Neural cell (in vitro differentiated cells): ENCODE measurements around the gene SCN3B. TPM values are rescaled to one million over a fixed set of nuclear protein-coding genes. Genes with fewer than 3 reads are reported as not detected.
"Not testable (repeated sequence)": the region's sequence is repeated elsewhere in the genome, so short reads cannot be mapped to it uniquely, and the experiment has no call there.

Experiments
- H2AFZ ChIP-seq: fragments of 200-600, 300-800 bp; sonication (generic), shearing (Covaris generic); 2 replicates; pipeline ENCODE4 v1.6.0; 2014; ENCODE audit warnings: low read depth, mild to moderate bottlenecking, antibody characterized with exemption, low read length, moderate library complexity
- H3F3A ChIP-seq: fragments of 200-600 bp; shearing (Covaris generic); 2 replicates; pipeline ENCODE4 v1.6.1; 2016; ENCODE audit warnings: mild to moderate bottlenecking, moderate library complexity, mixed read lengths, antibody characterized with exemption, low read length; ENCODE audit not compliant: insufficient read depth, poor library complexity, severe bottlenecking
- H3K27ac ChIP-seq: fragments of 200-600, 300-800 bp; sonication (generic), shearing (Covaris generic); 2 replicates; pipeline ENCODE4 v1.5.1; 2014; ENCODE audit warnings: mild to moderate bottlenecking, low read length, moderate library complexity
- H3K27me3 ChIP-seq: fragments of 300-800, 200-600 bp; sonication (generic), shearing (Covaris generic); 2 replicates; pipeline ENCODE4 v1.6.0; 2014; ENCODE audit warnings: mild to moderate bottlenecking, low read depth, low read length, moderate library complexity; ENCODE audit not compliant: insufficient read depth
- H3K36me3 ChIP-seq: fragments of 300-800, 200-600 bp; sonication (generic), shearing (Covaris generic); 2 replicates; pipeline ENCODE4 v1.5.1; 2014; ENCODE audit warnings: mild to moderate bottlenecking, antibody characterized with exemption, low read length, moderate library complexity; ENCODE audit not compliant: insufficient read depth
- H3K4me2 ChIP-seq: fragments of 300-800, 200-600 bp; sonication (generic), shearing (Covaris generic); 2 replicates; pipeline ENCODE4 v1.6.0; 2014; ENCODE audit warnings: mild to moderate bottlenecking, low read length
- H3K4me3 ChIP-seq: fragments of 300-800, 200-600 bp; sonication (generic), shearing (Covaris generic); 2 replicates; pipeline ENCODE4 v1.5.1; 2014; ENCODE audit warnings: mild to moderate bottlenecking, low read length, moderate library complexity
- H3K79me2 ChIP-seq: fragments of 200-600 bp; shearing (Covaris generic); replicated peaks from 2 replicates; pipeline ENCODE4 v1.6.0; 2014; ENCODE audit warnings: mild to moderate bottlenecking, low read length, moderate library complexity; ENCODE audit not compliant: insufficient read depth
- H3K9ac ChIP-seq: fragments of 300-800, 200-600 bp; sonication (generic), shearing (Covaris generic); 2 replicates; pipeline ENCODE4 v1.6.1; 2016; ENCODE audit warnings: mild to moderate bottlenecking, low read length, mixed read lengths
- H3K9me2 ChIP-seq: fragments of 200-600 bp; shearing (Covaris generic); 2 replicates; pipeline ENCODE4 v1.6.1; 2016; ENCODE audit warnings: mild to moderate bottlenecking, low read length, mixed read lengths; ENCODE audit not compliant: insufficient read depth
- H3K9me3 ChIP-seq: fragments of 200-600, 300-800 bp; sonication (generic), shearing (Covaris generic); 2 replicates; pipeline ENCODE4 v1.6.1; 2016; ENCODE audit warnings: mild to moderate bottlenecking, mixed run types, low read length, moderate library complexity, mixed read lengths
- H4K20me1 ChIP-seq: fragments of 200-600 bp; shearing (Covaris generic); 2 replicates; pipeline ENCODE4 v1.6.1; 2016; ENCODE audit warnings: mild to moderate bottlenecking, mixed run types; ENCODE audit not compliant: insufficient read depth
- EP300 ChIP-seq: fragments of 450-650 bp; conservative IDR thresholded peaks from 2 replicates; pipeline ENCODE4 v1.6.1; 2014; ENCODE audit warnings: antibody characterized with exemption, mild to moderate bottlenecking, moderate library complexity; ENCODE audit not compliant: poor library complexity, severe bottlenecking
- EZH2 ChIP-seq: fragments of 200-600, 300-800 bp; shearing (Covaris generic), sonication (generic); IDR thresholded peaks from 2 replicates; pipeline ENCODE4 v1.6.1; 2014; ENCODE audit warnings: antibody characterized with exemption, low read length, borderline replicate concordance, mild to moderate bottlenecking; ENCODE audit not compliant: insufficient read depth, poor library complexity, severe bottlenecking
- MXI1 ChIP-seq: fragments of 450-650 bp; conservative IDR thresholded peaks from 2 replicates; pipeline ENCODE4 v1.6.1; 2014; ENCODE audit warnings: antibody characterized with exemption, mild to moderate bottlenecking; ENCODE audit not compliant: poor library complexity, severe bottlenecking
- POLR2AphosphoS5 ChIP-seq: IDR thresholded peaks from 2 replicates; pipeline ENCODE4 v1.6.1; 2012
- RAD21 ChIP-seq: fragments of 450-650 bp; conservative IDR thresholded peaks from 2 replicates; pipeline ENCODE4 v1.6.1; 2014; ENCODE audit warnings: antibody characterized with exemption, mild to moderate bottlenecking, moderate library complexity
- SMC3 ChIP-seq: fragments of 450-650 bp; conservative IDR thresholded peaks from 2 replicates; pipeline ENCODE4 v1.6.1; 2014; ENCODE audit warnings: antibody characterized with exemption, mild to moderate bottlenecking, moderate library complexity; ENCODE audit not compliant: poor library complexity
- TAF1 ChIP-seq: IDR thresholded peaks from 2 replicates; pipeline ENCODE4 v1.6.1; 2012; ENCODE audit warnings: low read depth
- polyA plus RNA-seq: library from polyadenylated mRNA; depleted of rRNA; stranded (reverse); fragments of >200 nt; gene quantifications from 2 replicates; pipeline ENCODE4 v1.2.3, GENCODE V29; 2014
- TF ChIP-seq, protein P1 (sequence below): IDR thresholded peaks from 2 replicates; pipeline ENCODE4 v1.6.1; 2012; ENCODE audit warnings: borderline replicate concordance
- TF ChIP-seq, protein P2 (sequence below): fragments of 450-650 bp; IDR thresholded peaks from 2 replicates; pipeline ENCODE4 v1.5.1; 2014; ENCODE audit warnings: antibody characterized with exemption, mild to moderate bottlenecking, moderate library complexity; ENCODE audit not compliant: poor library complexity, severe bottlenecking

Gene SCN3B
- polyA plus RNA-seq, 1 donor from 2014 or later: 42.1 TPM

DNA sequence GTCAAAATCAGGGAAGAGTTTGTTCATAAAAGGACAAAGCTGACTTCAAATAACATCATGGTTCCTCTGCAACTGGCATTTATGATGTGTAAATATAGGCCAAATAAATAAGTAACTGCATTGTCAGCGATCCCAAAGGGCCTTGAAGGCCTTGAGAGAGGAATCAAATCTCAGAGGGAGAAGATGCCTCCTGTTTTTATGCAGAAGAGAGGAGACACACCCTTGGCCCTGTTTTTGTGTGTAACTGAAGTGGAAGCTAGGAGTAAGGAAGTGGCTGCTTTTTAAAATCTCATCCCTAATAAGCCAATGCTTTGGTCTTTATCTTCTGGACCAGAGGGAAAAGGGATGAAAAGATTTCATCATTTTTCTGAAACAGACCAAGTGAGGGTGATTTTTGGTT, 15.7 kb upstream of the SCN3B start:
- no peak overlapping the region for H3K4me2 ChIP-seq
- no peak overlapping the region for H2AFZ ChIP-seq
- no peaks in the 10 kb centered on the region for H4K20me1 ChIP-seq
- no peak overlapping the region for H3K4me3 ChIP-seq
- no peak overlapping the region for H3K9ac ChIP-seq
- H3K27ac ChIP-seq: no peak overlapping the region
- TF ChIP-seq EZH2 (no peak), EP300 (no peak), POLR2AphosphoS5 (no peak), MXI1 (no peak), RAD21 (no peak), SMC3 (no peak), TAF1 (no peak)
- TF ChIP-seq, protein P1, sequence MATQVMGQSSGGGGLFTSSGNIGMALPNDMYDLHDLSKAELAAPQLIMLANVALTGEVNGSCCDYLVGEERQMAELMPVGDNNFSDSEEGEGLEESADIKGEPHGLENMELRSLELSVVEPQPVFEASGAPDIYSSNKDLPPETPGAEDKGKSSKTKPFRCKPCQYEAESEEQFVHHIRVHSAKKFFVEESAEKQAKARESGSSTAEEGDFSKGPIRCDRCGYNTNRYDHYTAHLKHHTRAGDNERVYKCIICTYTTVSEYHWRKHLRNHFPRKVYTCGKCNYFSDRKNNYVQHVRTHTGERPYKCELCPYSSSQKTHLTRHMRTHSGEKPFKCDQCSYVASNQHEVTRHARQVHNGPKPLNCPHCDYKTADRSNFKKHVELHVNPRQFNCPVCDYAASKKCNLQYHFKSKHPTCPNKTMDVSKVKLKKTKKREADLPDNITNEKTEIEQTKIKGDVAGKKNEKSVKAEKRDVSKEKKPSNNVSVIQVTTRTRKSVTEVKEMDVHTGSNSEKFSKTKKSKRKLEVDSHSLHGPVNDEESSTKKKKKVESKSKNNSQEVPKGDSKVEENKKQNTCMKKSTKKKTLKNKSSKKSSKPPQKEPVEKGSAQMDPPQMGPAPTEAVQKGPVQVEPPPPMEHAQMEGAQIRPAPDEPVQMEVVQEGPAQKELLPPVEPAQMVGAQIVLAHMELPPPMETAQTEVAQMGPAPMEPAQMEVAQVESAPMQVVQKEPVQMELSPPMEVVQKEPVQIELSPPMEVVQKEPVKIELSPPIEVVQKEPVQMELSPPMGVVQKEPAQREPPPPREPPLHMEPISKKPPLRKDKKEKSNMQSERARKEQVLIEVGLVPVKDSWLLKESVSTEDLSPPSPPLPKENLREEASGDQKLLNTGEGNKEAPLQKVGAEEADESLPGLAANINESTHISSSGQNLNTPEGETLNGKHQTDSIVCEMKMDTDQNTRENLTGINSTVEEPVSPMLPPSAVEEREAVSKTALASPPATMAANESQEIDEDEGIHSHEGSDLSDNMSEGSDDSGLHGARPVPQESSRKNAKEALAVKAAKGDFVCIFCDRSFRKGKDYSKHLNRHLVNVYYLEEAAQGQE: no peak
- TF ChIP-seq, protein P2, sequence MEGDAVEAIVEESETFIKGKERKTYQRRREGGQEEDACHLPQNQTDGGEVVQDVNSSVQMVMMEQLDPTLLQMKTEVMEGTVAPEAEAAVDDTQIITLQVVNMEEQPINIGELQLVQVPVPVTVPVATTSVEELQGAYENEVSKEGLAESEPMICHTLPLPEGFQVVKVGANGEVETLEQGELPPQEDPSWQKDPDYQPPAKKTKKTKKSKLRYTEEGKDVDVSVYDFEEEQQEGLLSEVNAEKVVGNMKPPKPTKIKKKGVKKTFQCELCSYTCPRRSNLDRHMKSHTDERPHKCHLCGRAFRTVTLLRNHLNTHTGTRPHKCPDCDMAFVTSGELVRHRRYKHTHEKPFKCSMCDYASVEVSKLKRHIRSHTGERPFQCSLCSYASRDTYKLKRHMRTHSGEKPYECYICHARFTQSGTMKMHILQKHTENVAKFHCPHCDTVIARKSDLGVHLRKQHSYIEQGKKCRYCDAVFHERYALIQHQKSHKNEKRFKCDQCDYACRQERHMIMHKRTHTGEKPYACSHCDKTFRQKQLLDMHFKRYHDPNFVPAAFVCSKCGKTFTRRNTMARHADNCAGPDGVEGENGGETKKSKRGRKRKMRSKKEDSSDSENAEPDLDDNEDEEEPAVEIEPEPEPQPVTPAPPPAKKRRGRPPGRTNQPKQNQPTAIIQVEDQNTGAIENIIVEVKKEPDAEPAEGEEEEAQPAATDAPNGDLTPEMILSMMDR: no peak
- H3F3A ChIP-seq: no peaks in the 10 kb centered on the region
- no peaks in the 10 kb centered on the region for H3K79me2 ChIP-seq
- H3K27me3 ChIP-seq: no peaks in the 10 kb centered on the region
- H3K9me2 ChIP-seq: no peaks in the 10 kb centered on the region
- no peaks in the 10 kb centered on the region for H3K9me3 ChIP-seq
- no peaks in the 10 kb centered on the region for H3K36me3 ChIP-seq

DNA sequence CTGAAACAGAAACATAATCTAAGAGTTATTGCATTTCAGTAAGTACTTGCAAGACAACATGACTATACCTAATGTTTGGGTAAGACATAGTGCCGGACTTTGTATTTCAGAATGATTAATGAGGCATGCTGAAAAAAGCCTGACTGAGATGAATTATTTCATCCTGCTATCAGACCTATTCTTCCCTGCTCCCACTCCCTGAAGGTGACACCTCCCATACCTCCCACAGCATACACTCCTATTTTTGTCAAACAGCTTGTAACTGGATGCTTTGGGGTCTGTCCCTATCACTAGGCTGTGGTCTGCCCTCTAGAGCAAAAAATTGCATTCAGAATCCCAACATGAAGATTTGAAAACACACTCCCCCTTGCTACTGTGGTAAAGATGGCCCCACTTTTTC, 10.9 kb upstream of the SCN3B start:
- Histone ChIP-seq H3K27me3 (no peaks in the 10 kb centered on the region), H3F3A (no peaks in the 10 kb centered on the region), H3K4me3 (no peak overlapping the region), H3K9me2 (no peaks in the 10 kb centered on the region), H3K79me2 (no peaks in the 10 kb centered on the region), H3K9me3 (no peaks in the 10 kb centered on the region), H3K9ac (no peak overlapping the region), H3K36me3 (no peaks in the 10 kb centered on the region), H3K4me2 (no peak overlapping the region), H2AFZ (no peak overlapping the region), H4K20me1 (no peaks in the 10 kb centered on the region), H3K27ac (no peak overlapping the region)
- no peak for TF ChIP-seq EZH2
- TF ChIP-seq, protein P1: no peak
- no peak for TF ChIP-seq TAF1
- TF ChIP-seq SMC3: no peak
- TF ChIP-seq RAD21: no peak
- no peak for TF ChIP-seq MXI1
- TF ChIP-seq, protein P2: no peak
- TF ChIP-seq POLR2AphosphoS5: no peak
- no peak for TF ChIP-seq EP300

DNA sequence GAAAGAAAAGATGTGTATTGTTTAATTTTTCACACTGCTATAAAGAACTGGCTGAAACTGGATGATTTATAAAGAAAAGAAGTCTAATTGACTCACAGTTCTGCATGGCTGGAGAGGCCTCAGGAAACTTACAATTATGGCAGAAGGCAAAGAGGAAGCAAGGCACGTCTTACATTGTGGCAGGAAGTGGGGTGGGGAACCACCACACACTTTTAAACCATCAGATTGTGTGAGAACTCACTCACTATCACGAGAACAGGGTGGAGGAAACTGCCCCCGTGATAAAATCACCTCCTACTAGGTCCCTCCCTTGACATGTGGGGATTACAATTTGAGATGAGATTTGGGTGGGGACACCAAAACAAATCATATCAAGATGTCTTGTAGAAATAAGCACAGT, 5.5 kb upstream of the SCN3B start:
- not testable (repeated sequence) for H3K9me2 ChIP-seq, H4K20me1 ChIP-seq, H3K9me3 ChIP-seq, H3K27ac ChIP-seq, H2AFZ ChIP-seq, H3K4me3 ChIP-seq, H3K27me3 ChIP-seq, H3K9ac ChIP-seq, H3K4me2 ChIP-seq, H3F3A ChIP-seq, H3K79me2 ChIP-seq, H3K36me3 ChIP-seq
